NCI-H345 treated with DMSO at 0.1 percent for 48 hours (cell line): ENCODE results near the gene POLG2.
"Not testable (repeated sequence)": the region's sequence is repeated elsewhere in the genome, so short reads cannot be mapped to it uniquely, and the experiment has no call there.

ENCODE experiments used
- DNase-seq: peaks from one replicate; lab custom pipeline; 2025; ENCODE audit not compliant: unreplicated experiment; lab: John Stamatoyannopoulos, UW

The POLG2 gene

DNA sequence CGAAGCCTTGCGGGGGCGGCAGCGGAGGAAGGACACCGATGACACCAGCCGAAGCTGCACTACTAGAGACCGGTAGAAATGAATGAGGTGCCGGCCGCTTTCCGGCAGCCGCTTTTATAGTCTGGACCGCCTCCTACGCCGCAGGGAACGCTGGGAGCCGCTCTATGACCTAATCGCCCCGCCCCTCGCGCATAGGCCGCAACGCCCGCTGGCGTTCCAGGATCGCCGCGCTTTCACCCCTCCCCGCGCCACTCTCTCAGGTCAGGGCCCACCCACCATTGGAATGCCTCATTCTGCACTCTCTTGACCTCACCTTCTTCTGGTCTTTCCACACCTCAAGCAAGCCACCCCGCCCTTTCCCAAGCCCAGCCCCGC, 9.3 kb upstream of the POLG2 start, which contains the start of gene DDX5:
TSS of gene DDX5 (minus strand) at position 89 of the 375 bp plus-strand sequence. CDS start 170 bp downstream, outside the sequence.
- DNase-seq, result peak; percentile 97

DNA sequence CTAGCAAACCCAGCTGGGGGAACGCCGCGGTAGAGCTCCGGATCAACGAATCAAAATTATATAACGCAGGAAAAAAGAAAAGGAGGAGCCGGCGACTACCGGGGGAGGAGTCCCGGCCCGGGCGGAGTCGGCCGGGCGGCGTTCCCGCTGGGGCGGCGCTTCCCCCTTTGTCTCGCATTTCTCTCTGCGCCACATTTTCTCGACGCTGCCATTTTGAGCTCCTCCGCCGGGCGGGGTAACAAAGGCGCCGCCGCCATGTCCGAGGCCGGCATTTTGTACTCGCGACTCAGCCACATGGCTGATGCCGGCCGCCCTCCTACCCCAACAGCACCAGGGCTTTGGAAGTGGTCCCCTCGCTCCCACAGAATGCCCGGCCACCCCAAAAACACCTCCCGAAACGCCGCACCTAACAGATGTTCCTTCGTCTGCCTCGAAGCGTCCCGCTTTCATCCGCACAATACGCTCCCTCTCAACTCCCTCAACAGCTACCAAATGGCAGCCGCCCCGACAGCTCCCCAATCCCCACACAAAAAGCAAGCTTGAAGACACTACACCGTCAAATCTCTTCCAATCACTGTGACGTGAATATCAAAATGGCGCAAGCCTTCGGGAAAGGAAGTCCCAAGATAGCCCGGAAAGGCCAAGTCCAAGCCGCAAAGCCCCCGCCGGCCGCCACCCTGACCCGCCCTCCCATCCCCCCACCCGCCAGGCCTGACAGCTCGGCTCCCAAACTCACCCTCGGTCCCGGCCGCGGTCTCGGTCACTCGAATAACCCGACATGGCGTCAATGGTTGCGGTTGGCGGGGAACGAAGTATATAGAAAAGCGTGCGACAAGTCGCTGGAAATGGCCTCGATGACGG, 8.7 kb upstream of the POLG2 start:
- DNase-seq, result peak; percentile 79

DNA sequence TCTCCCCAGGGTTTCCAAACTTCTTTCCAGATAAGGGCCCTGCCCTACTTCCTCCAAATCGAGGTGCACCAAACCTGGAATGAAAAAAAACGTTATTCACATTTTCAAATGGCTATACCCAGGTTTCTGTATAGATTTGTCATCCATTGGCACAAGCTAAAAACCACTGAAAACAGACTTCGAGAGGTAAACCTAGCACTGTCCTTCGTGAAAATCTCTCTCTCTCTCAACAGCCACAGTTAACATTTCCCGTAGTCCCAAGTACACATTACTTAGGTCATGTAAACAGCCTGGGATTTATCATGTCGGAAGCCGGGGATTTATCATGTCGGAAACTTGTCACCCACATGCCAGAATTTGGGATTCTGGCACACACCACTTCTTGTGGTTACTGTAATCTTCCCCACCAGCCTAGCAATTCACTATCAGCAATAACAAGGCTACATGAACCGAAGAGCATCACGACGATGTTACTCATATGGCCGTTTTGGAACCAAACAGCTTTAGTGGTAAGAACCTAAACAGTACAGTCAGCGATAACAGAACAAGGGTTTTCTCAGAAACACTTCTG, 8.0 kb upstream of the POLG2 start:
- no peak for DNase-seq

DNA sequence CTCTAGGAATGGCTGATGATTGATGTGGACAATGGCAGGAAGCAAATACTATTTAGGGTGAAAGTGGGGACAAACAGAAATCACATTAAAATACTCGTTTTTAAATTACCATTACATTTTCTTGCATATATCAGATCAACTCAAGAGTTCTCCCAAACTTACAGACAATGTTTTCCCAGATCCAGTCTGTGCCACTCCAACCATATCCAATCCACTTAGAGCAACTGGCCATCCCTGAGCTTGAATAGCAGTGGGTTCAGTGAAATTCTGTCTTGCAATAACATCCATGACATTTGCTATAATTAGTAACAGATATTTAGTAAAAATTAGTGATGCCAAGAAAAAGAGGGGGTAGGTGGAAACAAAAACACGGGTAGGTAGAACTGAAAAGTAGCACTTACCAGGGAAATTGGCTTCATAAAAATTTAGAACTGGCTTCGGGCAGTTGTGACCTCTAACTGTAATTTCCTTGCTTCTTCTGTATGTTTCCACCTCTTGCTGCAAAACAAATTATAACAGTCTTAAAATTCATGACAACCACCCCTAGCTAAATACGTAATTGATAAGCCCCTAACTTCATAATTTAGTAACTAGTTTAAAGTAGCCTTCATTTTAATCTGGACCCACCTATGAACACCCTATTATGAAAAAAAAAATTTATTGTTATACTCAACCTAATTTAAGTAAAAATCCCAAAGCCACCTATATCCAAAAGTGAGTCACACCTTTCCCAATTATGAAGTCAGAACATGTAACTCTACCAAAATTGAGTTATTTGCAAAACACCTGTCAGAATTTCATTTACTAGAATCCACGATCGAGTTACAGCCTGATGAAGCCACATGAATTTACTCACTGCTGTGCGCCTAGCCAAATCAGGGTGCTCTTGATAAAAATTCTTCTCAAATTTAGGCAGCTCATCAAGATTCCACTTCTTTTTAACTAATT, 7.2 kb upstream of the POLG2 start:
- DNase-seq, result no peak

DNA sequence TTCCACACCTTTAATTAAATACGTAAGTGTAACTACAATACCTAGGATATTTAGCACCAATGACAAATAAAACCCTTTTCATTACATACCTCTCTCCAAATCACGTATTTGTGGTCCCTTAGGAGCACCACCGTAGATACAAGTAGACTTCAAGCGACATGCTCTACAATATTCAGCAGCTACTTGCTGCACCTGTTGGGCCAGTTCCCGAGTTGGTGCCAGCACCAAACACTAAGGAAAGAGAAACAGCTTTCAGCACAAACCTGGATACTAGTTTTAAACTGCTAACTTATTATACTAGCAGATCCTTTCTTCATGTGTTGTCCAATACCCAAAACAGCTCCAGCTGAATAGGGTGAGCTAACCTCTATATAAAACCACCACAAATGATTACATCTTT, 6.5 kb upstream of the POLG2 start:
- DNase-seq, result no peak

DNA sequence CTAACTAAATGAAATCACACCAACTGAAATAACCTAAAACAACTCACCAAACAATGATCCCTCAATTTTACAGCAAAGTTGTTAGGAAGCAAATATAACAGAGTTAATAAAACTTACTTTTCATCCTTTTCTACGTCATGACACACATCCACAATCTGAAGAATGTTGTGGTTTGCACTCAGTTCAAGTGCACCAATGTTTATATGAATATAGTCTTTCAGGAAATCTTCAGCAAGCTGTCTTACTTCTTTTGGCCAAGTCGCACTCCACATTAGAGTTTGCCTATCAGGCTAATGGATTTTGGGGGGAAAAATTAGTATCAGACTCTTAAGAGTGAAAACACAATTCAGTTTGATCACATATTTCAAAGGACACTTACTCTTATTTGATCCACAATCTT, 6.0 kb upstream of the POLG2 start:
- no peak for DNase-seq

DNA sequence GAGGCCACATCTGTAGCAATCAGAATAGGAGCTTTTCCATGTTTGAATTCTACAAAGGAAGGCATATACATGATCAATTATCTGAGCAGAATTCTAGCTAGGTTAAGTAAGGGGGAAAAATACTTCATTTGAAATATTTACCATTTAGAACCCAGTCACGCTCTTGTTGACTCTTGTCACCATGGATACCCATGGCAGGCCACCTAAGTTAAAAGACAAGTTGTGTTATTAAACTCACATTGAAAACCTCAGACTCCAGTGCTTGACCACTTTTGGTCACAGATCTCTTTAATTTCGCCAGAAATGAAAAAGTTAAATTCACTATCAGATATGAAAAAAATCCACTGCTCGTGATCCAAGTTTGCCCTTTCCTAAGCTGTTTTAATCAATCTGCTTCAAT, 5.2 kb upstream of the POLG2 start:
- DNase-seq, result no peak

DNA sequence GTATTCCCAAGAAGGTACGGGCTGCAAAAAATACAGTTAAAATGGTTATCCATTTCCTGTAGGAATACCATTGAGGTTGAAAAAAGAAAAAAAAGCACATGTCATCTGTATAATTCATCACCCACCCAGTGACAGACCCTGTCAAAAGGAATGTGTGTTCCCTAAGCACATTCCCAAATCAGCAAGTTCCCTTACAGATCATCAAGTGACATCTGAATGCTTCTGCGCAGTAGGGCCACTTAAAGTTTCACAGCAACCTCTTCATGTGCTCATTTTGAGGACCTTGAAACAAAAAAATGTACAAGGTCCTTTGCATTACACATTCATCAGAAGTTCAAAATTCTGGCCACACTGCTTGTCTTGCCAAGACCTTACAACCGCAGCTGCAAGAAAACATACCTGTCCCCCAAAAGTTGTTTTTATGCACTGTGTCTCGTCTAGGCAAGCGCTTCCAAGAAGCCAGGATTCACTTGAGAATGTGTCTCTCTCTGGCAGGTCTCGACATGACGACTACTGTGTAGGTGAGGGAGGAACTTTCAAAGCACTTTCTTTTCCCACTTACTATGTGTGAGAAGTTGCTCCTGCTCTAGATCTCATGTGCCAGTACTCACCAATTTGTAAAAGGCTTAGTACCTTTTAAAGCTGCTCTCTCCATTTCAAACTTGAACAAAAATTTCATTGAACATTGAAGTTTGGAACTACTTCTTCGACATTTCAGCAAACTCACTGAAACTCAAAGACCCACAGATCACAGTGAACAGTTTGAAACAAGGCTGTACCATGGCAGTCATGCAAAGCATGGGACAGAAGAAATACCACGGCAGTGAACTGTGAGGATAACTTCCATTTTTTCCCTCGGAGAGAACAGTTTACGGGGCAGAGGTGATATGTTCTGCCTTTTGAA, 4.3 kb upstream of the POLG2 start:
- DNase-seq, result no peak

DNA sequence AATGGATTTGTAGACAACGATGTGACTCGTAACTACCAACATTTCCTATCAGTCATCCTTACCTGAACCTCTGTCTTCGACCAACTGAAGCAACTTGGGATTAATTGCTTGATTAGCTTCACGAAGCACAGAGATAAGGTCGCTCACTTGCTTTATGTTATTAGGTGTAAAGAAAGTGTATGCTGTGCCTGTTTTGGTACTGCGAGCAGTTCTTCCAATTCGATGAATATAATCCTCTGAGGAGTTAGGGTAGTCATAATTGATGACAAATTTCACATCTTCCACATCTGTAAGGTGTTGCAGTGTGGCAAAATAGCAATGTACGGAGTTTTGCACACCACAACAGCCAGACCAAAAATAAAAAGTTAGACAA, 3.6 kb upstream of the POLG2 start:
- no peak for DNase-seq

DNA sequence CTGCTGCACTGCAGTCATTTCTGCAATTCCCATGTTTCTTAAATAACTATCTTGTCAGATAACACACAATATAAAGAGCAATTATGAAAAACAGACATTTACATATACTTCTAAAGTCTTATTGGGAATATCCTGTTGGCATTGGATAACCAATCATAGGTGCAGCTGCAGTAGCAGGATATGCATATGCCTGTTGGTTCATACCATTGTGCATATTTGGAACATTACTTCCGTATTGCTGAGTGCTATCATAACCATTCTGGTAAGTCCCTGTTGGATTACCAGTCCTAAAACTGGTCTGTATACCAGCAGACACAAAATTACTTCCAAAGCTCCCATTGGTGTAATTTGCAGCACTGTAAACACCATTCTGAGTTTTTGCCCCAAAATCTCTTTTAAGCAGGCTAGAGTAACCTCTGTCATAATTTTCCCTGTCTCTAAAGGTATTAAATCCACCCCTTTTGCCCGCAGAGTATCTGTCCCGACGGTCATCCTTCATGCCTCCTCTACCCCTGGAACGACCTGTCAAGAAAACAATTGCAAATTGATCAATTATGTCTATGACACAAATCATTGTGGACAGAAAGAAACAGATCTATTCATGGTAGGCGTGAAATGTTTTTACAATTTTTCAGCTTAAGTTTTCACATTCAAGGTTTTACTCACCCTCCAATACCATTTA, 3.1 kb upstream of the POLG2 start:
- no peak for DNase-seq

DNA sequence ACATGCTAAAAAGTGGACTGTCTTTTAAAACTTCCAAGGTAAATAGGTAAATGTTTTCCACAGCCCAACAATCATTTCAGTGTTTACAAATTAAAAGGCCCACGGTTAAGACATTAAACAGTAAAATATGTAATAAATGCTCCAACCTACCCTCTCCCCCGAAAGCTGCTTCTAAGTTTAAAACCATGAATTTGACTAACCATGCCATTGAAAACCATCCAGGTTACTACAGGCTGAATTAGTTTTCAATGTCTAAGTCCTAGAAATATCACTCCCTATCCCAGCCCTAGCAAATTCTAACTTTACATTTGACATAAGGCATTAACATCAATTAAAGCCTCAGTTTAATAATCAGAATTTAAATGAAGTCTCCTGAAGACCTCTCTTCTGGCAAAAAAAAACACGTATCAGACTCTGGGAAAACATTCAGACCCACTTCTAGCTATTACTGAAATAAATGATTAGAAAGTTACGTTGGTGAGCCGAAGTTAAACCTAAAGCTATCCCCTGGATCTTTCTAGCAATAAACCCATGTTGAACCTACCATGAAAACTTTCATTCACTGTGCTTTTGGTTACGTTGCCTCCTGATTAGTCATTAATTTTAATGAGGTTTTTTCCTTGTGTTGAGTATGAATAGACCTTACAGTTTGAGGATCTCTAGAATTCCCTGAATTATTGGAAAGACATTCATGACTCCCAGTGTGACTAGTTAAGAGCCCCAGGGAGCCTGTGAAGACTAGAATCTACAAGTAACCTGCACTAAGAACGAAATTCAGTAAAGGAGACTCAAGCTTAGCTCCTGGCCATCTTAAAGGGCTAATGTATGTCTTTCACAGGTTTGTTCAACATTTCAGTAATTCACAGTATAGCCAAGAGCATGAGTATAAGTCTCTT, 1.7 kb upstream of the POLG2 start:
- DNase-seq, result no peak

DNA sequence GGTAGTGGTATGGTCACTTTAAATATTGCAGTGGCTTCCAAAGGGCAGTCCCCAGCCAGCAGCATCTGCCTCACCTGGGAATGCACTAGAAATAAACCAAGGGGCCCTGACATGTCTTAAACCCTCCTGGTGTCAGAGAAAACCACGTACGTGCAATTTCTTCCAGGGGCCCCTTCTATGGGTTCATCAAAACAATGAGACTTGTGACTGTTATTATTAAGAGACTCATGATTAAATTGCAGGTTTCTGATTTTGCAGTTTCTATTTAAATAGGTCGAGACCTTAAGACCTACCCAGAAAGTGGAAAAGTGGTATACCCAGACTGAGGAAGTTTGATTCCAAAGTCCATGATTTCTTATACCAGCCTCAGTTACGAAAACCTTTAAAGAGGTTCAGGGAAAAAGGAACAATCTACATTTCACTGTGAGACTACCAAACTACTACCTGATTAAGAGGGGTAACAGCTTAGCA, 746 bp upstream of the POLG2 start:
- DNase-seq, result no peak

DNA sequence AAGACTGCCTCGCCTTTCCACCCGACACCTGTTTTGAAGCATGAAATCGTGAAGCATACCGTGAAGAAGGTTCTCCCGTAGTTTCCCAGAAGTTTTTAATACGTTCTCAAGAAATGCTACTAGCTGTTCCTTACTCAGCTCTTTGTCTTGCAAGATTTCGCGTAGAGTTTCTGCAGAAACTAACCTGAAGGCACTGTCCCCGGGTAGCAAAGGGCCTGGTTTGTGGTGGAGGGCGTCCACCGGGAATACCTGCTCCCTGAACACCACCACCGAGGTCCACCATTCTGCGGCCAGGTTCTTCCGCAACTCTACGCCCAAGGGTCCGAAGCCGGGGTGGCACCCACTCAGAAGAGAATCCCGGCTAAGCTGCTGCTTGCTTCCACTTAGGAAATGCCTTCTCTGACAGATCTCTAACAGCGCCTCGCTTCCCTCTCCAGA, 487 bp downstream of the POLG2 start:
- DNase-seq, result no peak

DNA sequence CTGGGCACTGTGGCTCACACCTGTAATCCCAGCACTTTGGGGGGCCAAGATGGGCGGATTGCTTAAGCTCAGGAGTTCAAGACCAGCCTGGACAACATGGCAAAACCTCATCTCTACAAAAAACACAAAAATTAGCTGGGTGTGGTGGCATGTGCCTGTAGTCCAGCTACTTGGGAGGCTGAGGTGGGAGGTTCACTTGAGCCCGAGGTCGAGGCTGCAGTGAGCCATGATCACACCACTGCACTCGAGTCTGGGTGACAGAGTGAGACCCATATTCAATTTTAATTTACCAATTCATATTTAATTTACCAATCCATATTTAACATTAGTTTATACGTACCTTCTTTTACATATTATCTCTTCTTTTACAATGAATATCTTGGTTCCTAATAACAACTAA, 1.6 kb downstream of the POLG2 start:
- DNase-seq, result not testable (repeated sequence)

DNA sequence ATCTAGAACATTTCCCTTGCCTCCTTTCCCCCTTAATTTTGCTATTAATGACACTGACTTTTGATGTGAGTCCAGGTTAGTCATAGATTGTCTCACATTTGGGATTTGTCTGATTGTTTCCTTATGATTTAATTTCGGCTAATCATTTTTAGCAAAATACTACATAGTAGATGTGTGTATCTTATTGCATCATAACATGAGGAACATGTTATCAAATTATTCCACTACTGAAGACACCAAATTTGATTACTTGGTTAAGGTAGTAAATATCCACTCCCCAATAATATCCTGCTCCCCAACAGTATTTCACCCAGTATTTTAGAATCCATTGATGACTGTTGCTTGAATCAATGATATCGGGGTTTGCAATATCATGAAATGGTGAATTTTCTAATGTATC, 2.7 kb downstream of the POLG2 start:
- no peak for DNase-seq

DNA sequence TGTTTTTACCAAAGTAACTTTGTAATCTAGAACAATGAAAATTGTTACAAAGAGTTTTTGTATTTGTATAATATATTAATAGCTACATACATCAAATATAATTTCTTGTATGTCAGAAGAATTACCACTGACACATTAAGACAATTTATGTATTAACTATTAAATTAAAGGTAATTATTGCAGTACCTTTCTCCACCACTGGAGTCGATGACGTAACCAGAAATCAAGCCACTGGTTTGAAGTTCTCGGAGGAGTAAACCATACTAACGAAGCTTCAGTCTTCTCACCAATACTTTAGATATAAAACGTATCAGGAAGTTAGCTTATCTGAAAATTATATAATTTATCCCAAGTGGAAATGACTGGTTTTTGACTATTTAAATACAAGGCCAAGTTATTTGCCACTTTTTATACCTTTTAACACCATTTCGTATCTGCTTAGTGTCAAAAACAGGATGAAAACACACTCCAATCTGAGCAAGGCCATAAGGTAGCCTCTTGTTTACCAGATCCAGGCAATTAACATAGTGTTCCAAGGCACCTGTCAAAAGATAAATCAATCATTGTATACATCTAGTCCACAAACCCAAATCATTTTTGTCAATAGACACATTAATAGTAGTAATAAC, 4.3 kb downstream of the POLG2 start:
- DNase-seq, result no peak

DNA sequence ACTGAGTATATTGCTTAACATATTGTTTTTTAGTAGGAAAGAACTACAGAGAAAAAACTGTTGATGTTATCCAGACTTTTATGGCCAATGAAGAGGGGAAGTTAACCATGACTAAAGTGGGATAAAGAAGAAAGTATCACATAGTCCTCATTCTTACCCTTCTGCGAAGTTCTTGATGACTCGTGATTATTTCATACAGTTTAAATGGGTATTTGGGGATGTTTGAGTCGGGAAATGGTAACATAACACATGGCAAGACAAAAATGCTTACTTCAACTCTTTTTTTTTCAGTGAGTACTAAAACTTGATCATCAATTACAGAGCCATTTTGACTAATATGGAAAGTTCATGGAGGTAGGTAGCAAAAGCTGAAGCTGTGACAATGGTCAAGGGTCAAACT, 4.9 kb downstream of the POLG2 start:
- DNase-seq, result no peak
